Tibial nerve (tissue), 4 donors: ENCODE measurements around the gene PCNX2. TPM values are rescaled to one million over a fixed set of nuclear protein-coding genes. Genes with fewer than 3 reads are reported as not detected.

Experiments used
- DNase-seq, 2 donors: peaks; one replicate each; pipeline ENCODE4 v3.0.0-alpha.2; 2019; ENCODE audit warnings: low spot score in 2 of 2
- H3K27ac ChIP-seq, 4 donors: fragments of 200-600 bp; sonication (generic) in 3 of 4; one replicate each; pipeline ENCODE4 v1.5.1; 2017 to 2019; ENCODE audit warnings: mild to moderate bottlenecking in 1 of 4
- H3K27me3 ChIP-seq, 2 donors: fragments of 200-600 bp; sonication (generic) in 1 of 2; one replicate each; pipeline versions ENCODE4 v1.5.1 to v1.6.0; 2017 to 2019
- H3K36me3 ChIP-seq, 3 donors: fragments of 200-600 bp; sonication (generic); one replicate each; pipeline ENCODE4 v1.5.1; 2018 to 2019
- H3K4me1 ChIP-seq, 4 donors: fragments of 200-600 bp; sonication (generic) in 3 of 4; one replicate each; pipeline ENCODE4 v1.5.1; 2017 to 2019
- H3K4me3 ChIP-seq, 4 donors: fragments of 200-600 bp; sonication (generic) in 3 of 4; one replicate each; pipeline ENCODE4 v1.5.1; 2017 to 2019; ENCODE audit warnings: mild to moderate bottlenecking in 1 of 4, moderate library complexity in 1 of 4
- H3K9me3 ChIP-seq, 4 donors: fragments of 200-600 bp; sonication (generic) in 3 of 4; one replicate each; pipeline ENCODE4 v1.5.1; 2017 to 2019
- EP300 ChIP-seq, 2 donors: sonication (generic); formaldehyde crosslinking; IDR thresholded peaks; one replicate each; pipeline ENCODE4 v1.6.1; 2017; ENCODE audit warnings: antibody characterized with exemption in 2 of 2, mild to moderate bottlenecking in 1 of 2
- POLR2A ChIP-seq, 2 donors: fragments of 450-650 bp; IDR thresholded peaks; one replicate each; pipeline ENCODE4 v1.6.1; 2017; ENCODE audit warnings: antibody characterized with exemption in 2 of 2, mild to moderate bottlenecking in 2 of 2, moderate library complexity in 2 of 2
- WGBS, 2 donors: methylation state at CpG; one replicate each; pipeline ENCODE4 v1.1.5; 2018; 5-methylcytosine and 5-hydroxymethylcytosine counted together
- total RNA-seq, 4 donors: library from RNA; depleted of rRNA; stranded (reverse); fragments of >200 nt; gene quantifications; one replicate each; pipeline ENCODE4 v1.1.0, GENCODE V29; 2016
- TF ChIP-seq, protein P1 (sequence below), 5 experiments: fragments of 200-600 bp in 3 of 5; fragments of 450-650 bp in 2 of 5; sonication (generic) in 3 of 5; IDR thresholded peaks; one replicate each; pipeline ENCODE4 v1.5.1; 2016 to 2019; ENCODE audit warnings: antibody characterized with exemption in 5 of 5, mild to moderate bottlenecking in 3 of 5, moderate library complexity in 2 of 5

Gene PCNX2
- total RNA-seq, 4 donors from 2014 or later: 10.2 to 32.1 (median 19.2) TPM

DNA sequence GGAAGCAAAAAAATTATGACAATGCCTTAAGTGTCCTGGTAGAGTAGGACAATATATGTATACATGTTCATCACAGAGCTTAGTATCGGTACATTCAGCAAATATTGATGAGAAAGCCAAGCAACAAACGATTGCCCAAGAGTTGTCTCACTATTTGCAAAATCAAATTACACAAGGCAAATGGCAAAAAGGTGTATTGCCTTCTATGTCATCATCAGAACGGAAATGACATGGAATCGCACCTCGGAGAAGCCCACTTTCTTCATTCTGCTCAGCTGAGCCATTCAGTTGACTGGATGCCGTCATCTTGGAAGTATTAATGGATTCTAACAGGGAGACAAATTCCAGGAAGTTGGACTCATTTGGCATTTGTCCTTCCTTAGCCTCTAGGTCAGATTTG lies 37.7 kb downstream of the PCNX2 start:
- Histone ChIP-seq H3K27me3 (no peaks in the 10 kb centered on the region), H3K36me3 (peaks cover 0 to 20% (median 0%) of the 10 kb centered on the region in 3 donors), H3K4me3 (no peak overlapping the region), H3K9me3 (no peaks in the 10 kb centered on the region), H3K27ac (no peak overlapping the region), H3K4me1 (no peaks in the 10 kb centered on the region)
- DNase-seq: no peak
- TF ChIP-seq POLR2A (IDR thresholded peaks at IDR 0.05) (no peak), EP300 (IDR thresholded peaks at IDR 0.05) (no peak)
- TF ChIP-seq, protein P1, sequence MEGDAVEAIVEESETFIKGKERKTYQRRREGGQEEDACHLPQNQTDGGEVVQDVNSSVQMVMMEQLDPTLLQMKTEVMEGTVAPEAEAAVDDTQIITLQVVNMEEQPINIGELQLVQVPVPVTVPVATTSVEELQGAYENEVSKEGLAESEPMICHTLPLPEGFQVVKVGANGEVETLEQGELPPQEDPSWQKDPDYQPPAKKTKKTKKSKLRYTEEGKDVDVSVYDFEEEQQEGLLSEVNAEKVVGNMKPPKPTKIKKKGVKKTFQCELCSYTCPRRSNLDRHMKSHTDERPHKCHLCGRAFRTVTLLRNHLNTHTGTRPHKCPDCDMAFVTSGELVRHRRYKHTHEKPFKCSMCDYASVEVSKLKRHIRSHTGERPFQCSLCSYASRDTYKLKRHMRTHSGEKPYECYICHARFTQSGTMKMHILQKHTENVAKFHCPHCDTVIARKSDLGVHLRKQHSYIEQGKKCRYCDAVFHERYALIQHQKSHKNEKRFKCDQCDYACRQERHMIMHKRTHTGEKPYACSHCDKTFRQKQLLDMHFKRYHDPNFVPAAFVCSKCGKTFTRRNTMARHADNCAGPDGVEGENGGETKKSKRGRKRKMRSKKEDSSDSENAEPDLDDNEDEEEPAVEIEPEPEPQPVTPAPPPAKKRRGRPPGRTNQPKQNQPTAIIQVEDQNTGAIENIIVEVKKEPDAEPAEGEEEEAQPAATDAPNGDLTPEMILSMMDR (IDR thresholded peaks at IDR 0.05): no peak
- WGBS, 2 donors: 89 to 91% methylated on average over 6 of the region's 6 CpGs

DNA sequence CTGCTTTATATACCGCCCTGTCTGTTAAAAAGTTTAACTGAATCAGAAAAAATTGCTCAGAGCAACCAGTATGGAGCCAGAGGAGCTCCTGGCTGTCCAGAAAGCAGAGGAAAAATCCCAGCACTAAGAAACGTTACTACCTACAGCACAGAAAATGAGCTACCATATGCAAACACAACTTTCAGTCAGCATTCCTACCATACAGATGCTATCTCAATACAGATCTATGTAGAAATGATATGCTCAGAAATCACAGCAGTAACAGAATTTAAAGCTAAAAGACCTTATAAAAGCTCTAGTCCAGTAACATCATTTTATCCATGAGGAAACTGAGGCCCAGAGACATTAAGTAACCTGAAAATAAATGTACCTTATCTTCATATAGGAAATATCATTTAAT lies 38.7 kb downstream of the PCNX2 start:
- H3K4me1 ChIP-seq: no peaks in the 10 kb centered on the region
- no peaks in the 10 kb centered on the region for H3K27me3 ChIP-seq
- no peak for DNase-seq
- H3K9me3 ChIP-seq: no peaks in the 10 kb centered on the region
- WGBS, 2 donors: 89% methylated on average over 2 of the region's 2 CpGs
- TF ChIP-seq EP300 (IDR thresholded peaks at IDR 0.05) (no peak), POLR2A (IDR thresholded peaks at IDR 0.05) (no peak)
- TF ChIP-seq, protein P1 (IDR thresholded peaks at IDR 0.05): no peak
- no peak overlapping the region for H3K27ac ChIP-seq
- H3K4me3 ChIP-seq: no peak overlapping the region
- peaks cover 0 to 20% (median 0%) of the 10 kb centered on the region in 3 donors for H3K36me3 ChIP-seq

DNA sequence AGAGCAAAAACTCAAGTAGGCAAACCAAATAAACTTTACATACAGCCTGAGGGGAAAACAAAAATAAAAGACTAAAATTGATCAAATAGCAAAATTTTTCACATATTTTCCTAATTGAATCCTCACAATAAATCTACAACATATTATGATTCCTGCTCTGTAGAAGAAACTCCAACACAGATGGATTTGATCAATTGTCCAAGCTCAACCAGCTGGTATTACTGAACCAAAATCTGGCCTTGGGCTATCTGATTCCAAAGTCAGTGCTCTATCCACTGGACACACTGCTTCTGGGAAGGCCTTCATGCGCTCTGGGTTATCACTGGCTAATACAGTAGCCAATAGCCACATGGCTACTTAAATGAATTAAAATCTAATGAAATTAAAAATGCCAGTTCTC lies 39.3 kb downstream of the PCNX2 start:
- no peak for DNase-seq
- Histone ChIP-seq H3K4me3 (no peak overlapping the region), H3K27ac (no peak overlapping the region), H3K4me1 (no peaks in the 10 kb centered on the region), H3K36me3 (peaks cover 0 to 20% (median 0%) of the 10 kb centered on the region in 3 donors), H3K27me3 (no peaks in the 10 kb centered on the region), H3K9me3 (no peaks in the 10 kb centered on the region)
- TF ChIP-seq, protein P1 (IDR thresholded peaks at IDR 0.05): no peak
- TF ChIP-seq EP300 (IDR thresholded peaks at IDR 0.05) (no peak), POLR2A (IDR thresholded peaks at IDR 0.05) (no peak)
- 97 to 100% methylated on average over 1 of the region's 1 CpG for WGBS, 2 donors

DNA sequence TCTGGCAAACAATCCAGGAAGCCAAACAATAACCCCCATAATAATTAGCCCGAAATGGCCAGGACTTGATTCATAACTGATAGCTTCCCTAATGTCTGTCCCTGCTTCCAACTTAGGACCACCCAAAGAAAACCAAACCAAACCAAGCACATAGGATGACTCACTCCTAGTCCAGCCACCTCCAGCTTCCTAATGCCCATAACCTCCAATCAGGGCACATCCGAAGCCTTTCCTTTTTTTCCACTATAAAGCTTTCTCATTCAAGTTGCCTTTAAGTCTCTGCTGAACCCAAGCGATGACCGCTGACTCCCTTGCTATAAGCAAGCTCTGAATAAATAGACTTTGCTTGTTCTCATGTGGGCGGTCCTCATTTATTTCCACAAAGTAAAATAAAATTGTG lies 40.4 kb downstream of the PCNX2 start:
- Histone ChIP-seq H3K27me3 (no peaks in the 10 kb centered on the region), H3K4me1 (no peaks in the 10 kb centered on the region), H3K4me3 (no peak overlapping the region), H3K36me3 (peaks cover 0 to 20% (median 0%) of the 10 kb centered on the region in 3 donors), H3K9me3 (no peaks in the 10 kb centered on the region), H3K27ac (no peak overlapping the region)
- 67 to 82% methylated on average over 5 of the region's 5 CpGs for WGBS, 2 donors
- TF ChIP-seq POLR2A (IDR thresholded peaks at IDR 0.05) (no peak), EP300 (IDR thresholded peaks at IDR 0.05) (no peak)
- TF ChIP-seq, protein P1 (IDR thresholded peaks at IDR 0.05): no peak
- no peak for DNase-seq

DNA sequence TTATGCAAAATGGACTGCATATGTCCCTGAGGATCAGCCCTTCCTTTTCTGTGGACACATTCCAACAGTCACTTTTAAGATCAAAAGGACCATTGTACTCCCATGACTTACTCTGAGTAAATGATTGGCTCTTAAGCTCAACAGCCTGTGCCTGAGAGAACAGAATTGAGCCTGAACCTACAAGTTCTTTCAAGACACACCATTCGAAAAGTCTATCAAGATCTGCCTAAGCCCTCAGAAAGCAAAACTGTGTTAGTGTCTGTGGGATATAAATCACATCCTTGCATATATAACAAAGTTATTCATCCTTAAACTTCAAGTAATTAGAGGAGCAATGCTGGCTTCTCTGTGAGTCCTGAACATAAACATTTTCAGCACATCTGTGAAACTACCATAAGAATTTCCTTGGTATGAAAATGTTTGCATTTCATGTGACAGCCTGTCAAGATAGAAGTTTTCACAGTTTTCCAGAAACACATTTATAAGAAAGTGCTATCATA lies 41.6 kb downstream of the PCNX2 start:
- WGBS, 2 donors: 62 to 71% methylated on average over 1 of the region's 1 CpG

More for the DNA sequence above, 41.6 kb downstream of the PCNX2 start:
- DNase-seq: no peak
- no peak overlapping the region for H3K27ac ChIP-seq
- H3K9me3 ChIP-seq: no peaks in the 10 kb centered on the region
- TF ChIP-seq, protein P1 (IDR thresholded peaks at IDR 0.05): no peak
- H3K4me1 ChIP-seq: no peaks in the 10 kb centered on the region
- H3K27me3 ChIP-seq: no peaks in the 10 kb centered on the region
- peaks cover 0 to 14% (median 0%) of the 10 kb centered on the region in 3 donors for H3K36me3 ChIP-seq
- H3K4me3 ChIP-seq: no peak overlapping the region
